H1 (cell line): ENCODE results near the gene PRICKLE1. TPM values are rescaled to one million over a fixed set of nuclear protein-coding genes. Genes with fewer than 3 reads are reported as not detected.

Experiments used
- CTCF ChIA-PET: fragments of 300-600 bp; sonication (Branson Sonifier 250); formaldehyde crosslinking; loops from one replicate; lab custom pipeline; 2021; ENCODE audit not compliant: partially characterized antibody; lab: Charles Lee
- POLR2A ChIA-PET: fragments of 300-600 bp; sonication (Branson Sonifier 250); formaldehyde crosslinking; loops from one replicate; lab custom pipeline; 2021; ENCODE audit warnings: inconsistent platforms; ENCODE audit not compliant: partially characterized antibody; lab: Charles Lee
- DNase-seq, 2 experiments: peaks; one replicate each; pipeline versions ENCODE4 v3.0.0 to v3.0.0-alpha.2; 2010 to 2022; ENCODE audit warnings: low spot score in 2 of 2, low read depth in 1 of 2, mixed read lengths in 1 of 2
- FAIRE-seq: peaks from 2 replicates; lab custom pipeline; 2011; peaks lifted over from hg19 to GRCh38; lab: Jason Lieb, UNC
- H2AFZ ChIP-seq: 2 replicates; pipeline ENCODE4 v1.8.1; 2012; ENCODE audit warnings: low read length, inconsistent platforms
- H2AK5ac ChIP-seq: 2 replicates; pipeline ENCODE4 v1.6.1; 2013; ENCODE audit warnings: low read depth, low read length
- H2BK120ac ChIP-seq: replicated peaks from 2 replicates; pipeline ENCODE3; 2013; ENCODE audit warnings: low read depth, low read length, inconsistent platforms
- H2BK12ac ChIP-seq: 2 replicates; pipeline ENCODE4 v1.6.1; 2013; ENCODE audit warnings: low read depth, low read length
- H2BK15ac ChIP-seq: 2 replicates; pipeline ENCODE4 v1.6.1; 2013; ENCODE audit warnings: low read length
- H2BK20ac ChIP-seq: 2 replicates; pipeline ENCODE4 v1.6.1; 2013; ENCODE audit warnings: low read length
- H2BK5ac ChIP-seq: 2 replicates; pipeline ENCODE4 v1.6.1; 2013; ENCODE audit warnings: low read depth, low read length
- H3K14ac ChIP-seq: 2 replicates; pipeline ENCODE4 v1.6.1; 2013; ENCODE audit warnings: inconsistent platforms; ENCODE audit not compliant: insufficient read length
- H3K18ac ChIP-seq: 2 replicates; pipeline ENCODE4 v1.6.1; 2013; ENCODE audit warnings: low read length; ENCODE audit errors: extremely low read depth
- H3K23ac ChIP-seq: 2 replicates; pipeline ENCODE4 v1.6.1; 2013; ENCODE audit warnings: inconsistent platforms; ENCODE audit not compliant: insufficient read length
- H3K23me2 ChIP-seq: 2 replicates; pipeline ENCODE4 v1.6.1; 2013; ENCODE audit warnings: low read depth, low read length
- H3K27ac ChIP-seq: 2 replicates; pipeline ENCODE4 v1.6.1; 2011; ENCODE audit warnings: low read depth, low read length, inconsistent platforms
- H3K27me3 ChIP-seq, 4 experiments: replicated peaks in 1 of 4; 1 replicate in 1 of 4; 2 replicates in 3 of 4; pipeline versions ENCODE4 v1.6.1 to v1.8.1; 2011 to 2013; ENCODE audit warnings: low read length in 3 of 4, mild to moderate bottlenecking in 3 of 4, inconsistent platforms in 2 of 4, mixed read lengths in 2 of 4, moderate library complexity in 1 of 4; ENCODE audit not compliant: control insufficient read depth in 3 of 4, insufficient read depth in 3 of 4; ENCODE audit errors: extremely low read depth in 1 of 4
- H3K36me3 ChIP-seq, 4 experiments: 2 replicates each; pipeline versions ENCODE4 v1.6.1 to v1.8.1; 2011 to 2013; ENCODE audit warnings: mild to moderate bottlenecking in 4 of 4, low read length in 3 of 4, moderate library complexity in 2 of 4, control low read depth in 1 of 4, inconsistent platforms in 1 of 4; ENCODE audit not compliant: insufficient read depth in 4 of 4, control insufficient read depth in 2 of 4
- H3K4ac ChIP-seq: replicated peaks from 2 replicates; pipeline ENCODE3; 2013; ENCODE audit warnings: low read length, low read depth, mixed read lengths, inconsistent platforms; ENCODE audit not compliant: insufficient read length
- H3K4me1 ChIP-seq, 4 experiments: replicated peaks in 1 of 4; 1 replicate in 1 of 4; 2 replicates in 3 of 4; pipeline versions ENCODE4 v1.6.1 to v1.8.1; 2011 to 2013; ENCODE audit warnings: low read length in 3 of 4, inconsistent platforms in 2 of 4, mixed read lengths in 1 of 4; ENCODE audit not compliant: insufficient read depth in 4 of 4, control insufficient read depth in 3 of 4
- H3K4me2 ChIP-seq, 2 experiments: 2 replicates each; pipeline versions ENCODE4 v1.6.1 to v1.8.1; 2011 to 2013; ENCODE audit warnings: low read depth in 2 of 2, low read length in 2 of 2, control low read depth in 1 of 2, inconsistent platforms in 1 of 2, mild to moderate bottlenecking in 1 of 2; ENCODE audit not compliant: insufficient read depth in 1 of 2
- H3K4me3 ChIP-seq, 4 experiments: fragments of 200-600, 300-600 bp in 1 of 4; sonication (generic), shearing (Covaris generic), sonication (Bioruptor Twin) in 1 of 4; 2 replicates each; pipeline versions ENCODE4 v1.5.1 to v1.8.1; 2011 to 2016; ENCODE audit warnings: low read length in 4 of 4, low read depth in 3 of 4, control low read depth in 2 of 4, inconsistent platforms in 2 of 4, mild to moderate bottlenecking in 2 of 4, mixed read lengths in 1 of 4, moderate library complexity in 1 of 4; ENCODE audit not compliant: insufficient read depth in 2 of 4; ENCODE audit errors: extremely low read depth in 1 of 4
- H3K56ac ChIP-seq: replicated peaks from 2 replicates; pipeline ENCODE3; 2013; ENCODE audit warnings: low read depth, mild to moderate bottlenecking, mixed read lengths, low read length, inconsistent platforms; ENCODE audit not compliant: insufficient read length
- H3K79me1 ChIP-seq: 2 replicates; pipeline ENCODE4 v1.6.1; 2013; ENCODE audit warnings: low read depth, low read length, control low read depth
- H3K79me2 ChIP-seq, 2 experiments: 2 replicates each; pipeline versions ENCODE4 v1.6.1 to v1.8.1; 2012 to 2013; ENCODE audit warnings: low read length in 2 of 2, mild to moderate bottlenecking in 2 of 2, inconsistent platforms in 1 of 2; ENCODE audit not compliant: insufficient read depth in 2 of 2, control insufficient read depth in 1 of 2
- H3K9ac ChIP-seq, 4 experiments: replicated peaks in 1 of 4; 1 replicate in 1 of 4; 2 replicates in 3 of 4; pipeline versions ENCODE4 v1.6.1 to v1.8.1; 2011 to 2013; ENCODE audit warnings: low read depth in 3 of 4, low read length in 3 of 4, control low read depth in 2 of 4, mild to moderate bottlenecking in 2 of 4, moderate library complexity in 2 of 4, inconsistent platforms in 1 of 4; ENCODE audit errors: extremely low read depth in 1 of 4
- H3K9me3 ChIP-seq, 2 experiments: 2 replicates each; pipeline versions ENCODE4 v1.6.1 to v1.8.1; 2012 to 2013; ENCODE audit warnings: mild to moderate bottlenecking in 2 of 2, moderate library complexity in 2 of 2, control low read depth in 1 of 2, inconsistent platforms in 1 of 2, low read depth in 1 of 2, low read length in 1 of 2, mixed read lengths in 1 of 2; ENCODE audit not compliant: insufficient read depth in 2 of 2
- H4K20me1 ChIP-seq, 2 experiments: replicated peaks in 1 of 2; 2 replicates each; pipeline versions ENCODE3 to v1.8.1; 2011 to 2013; ENCODE audit warnings: inconsistent platforms in 2 of 2, low read length in 2 of 2, mild to moderate bottlenecking in 1 of 2; ENCODE audit not compliant: insufficient read depth in 2 of 2, control insufficient read depth in 1 of 2
- H4K5ac ChIP-seq: 2 replicates; pipeline ENCODE4 v1.6.1; 2013; ENCODE audit warnings: low read length, low read depth, mixed read lengths, inconsistent platforms; ENCODE audit not compliant: insufficient read length
- H4K8ac ChIP-seq: 2 replicates; pipeline ENCODE4 v1.8.0; 2013; ENCODE audit warnings: mild to moderate bottlenecking, moderate library complexity, low read length, inconsistent platforms; ENCODE audit not compliant: insufficient read depth; ENCODE audit errors: extremely low read depth
- H4K91ac ChIP-seq: replicated peaks from 2 replicates; pipeline ENCODE3; 2013; ENCODE audit warnings: low read length, mixed read lengths, inconsistent platforms; ENCODE audit not compliant: insufficient read length
- SP1 ChIP-seq: IDR thresholded peaks from 2 replicates; pipeline ENCODE4 v1.6.1; 2011; ENCODE audit warnings: low read depth, low read length
- WGBS, 2 experiments: shearing (Covaris generic) in 1 of 2; methylation state at CpG; one replicate each; pipeline versions ENCODE4 v1.1.6 to v1.1.7; 2013 to 2015; ENCODE audit warnings: low lambda C conversion rate in 2 of 2, mixed read lengths in 2 of 2, inconsistent platforms in 1 of 2, low coverage in 1 of 2, missing lambda C conversion rate in 1 of 2; ENCODE audit not compliant: insufficient replicate concordance in 2 of 2, insufficient coverage in 1 of 2, insufficient read length in 1 of 2; ENCODE audit errors: extremely low coverage in 1 of 2, missing lambda C conversion rate in 1 of 2; 5-methylcytosine and 5-hydroxymethylcytosine counted together
- polyA plus RNA-seq, 7 experiments: library from polyadenylated mRNA; depleted of rRNA in 3 of 7; stranded (reverse) in 5 of 7; unstranded in 2 of 7; fragments of >200 nt in 5 of 7; fragments of 200-250 nt in 2 of 7; gene quantifications; 1 replicate in 5 of 7; 2 replicates in 1 of 7; 4 replicates in 1 of 7; pipeline versions ENCODE4 v1.2.1 to v1.2.3, GENCODE V29; 2011 to 2013; ENCODE audit warnings: missing spikeins in 2 of 7, mixed read lengths in 2 of 7
- total RNA-seq: library from RNA; stranded (reverse); fragmentation: NEBNext Ultra II Directional; extraction: Animal tissue kit (Norgen Biotek cat#: 25700); gene quantifications from 2 replicates; pipeline ENCODE4 v1.2.1, GENCODE V29; 2021

PRICKLE1 gene
- total and polyA plus RNA-seq, 2 of the 8 experiments (the other 6 are each of a cell fraction or from before 2014, with no cell fraction given) = 14.0 to 22.4 TPM

- no peak overlapping the region for H2BK15ac ChIP-seq
- H3K4me2 ChIP-seq = no peak overlapping the region
- H3K4me1 ChIP-seq = peaks cover 4 to 9% (median 5%) of the 10 kb centered on the region in 4 experiments; a peak in 5 of 7 replicates
- H3K4ac ChIP-seq = no peak overlapping the region
- H3K18ac ChIP-seq = no peak overlapping the region
- no peak overlapping the region for H4K8ac ChIP-seq
- H2AK5ac ChIP-seq = no peak overlapping the region
- H2BK120ac ChIP-seq = no peak overlapping the region
- no peaks in the 10 kb centered on the region for H4K20me1 ChIP-seq
- WGBS, 2 experiments = 92% methylated on average over 1 of the region's 1 CpG; no CpG with 5 or more reads in 1 of the 2 experiments
- no peaks in the 10 kb centered on the region for H3K79me1 ChIP-seq
- POLR2A ChIA-PET = no interaction called here
- no peaks in the 10 kb centered on the region for H3K79me2 ChIP-seq
- H3K9ac ChIP-seq = no peak overlapping the region
- no peak overlapping the region for H3K56ac ChIP-seq
- H2BK12ac ChIP-seq = no peak overlapping the region
- no peak overlapping the region for H4K91ac ChIP-seq
- FAIRE-seq = no peak
- no peak overlapping the region for H3K23ac ChIP-seq
- DNase-seq = no peak
- no peak overlapping the region for H3K4me3 ChIP-seq
- peaks cover 0 to 6% of the 10 kb centered on the region in 2 experiments; a peak in 1 of 4 replicates for H3K9me3 ChIP-seq
- H2BK20ac ChIP-seq = no peak overlapping the region
- CTCF ChIA-PET = no interaction called here
- no peaks in the 10 kb centered on the region for H3K36me3 ChIP-seq
- H3K14ac ChIP-seq = no peak overlapping the region
- no peak overlapping the region for H2AFZ ChIP-seq
- H3K27me3 ChIP-seq = no peaks in the 10 kb centered on the region
- no peak overlapping the region for H2BK5ac ChIP-seq
- no peak overlapping the region for H3K27ac ChIP-seq
- TF ChIP-seq SP1 = no peak
- no peaks in the 10 kb centered on the region for H3K23me2 ChIP-seq
- H4K5ac ChIP-seq = no peak overlapping the region
Observed at GRCh38 chr12:42606471-42606870, 16.9 kb upstream of the PRICKLE1 start.
